Fibroblast of gingiva (primary cell): Measurements from ENCODE around the gene MBOAT2.
"Not testable (repeated sequence)": the region's sequence is repeated elsewhere in the genome, so short reads cannot be mapped to it uniquely, and the experiment has no call there.

ENCODE experiments used
- DNase-seq: peaks from one replicate; pipeline ENCODE4 v3.0.0-alpha.2; 2011; ENCODE audit warnings: low read depth

The MBOAT2 gene

GRCh38 chr2:8993196-8993901, 10.1 kb downstream of the MBOAT2 start:
- no peak for DNase-seq

DNA sequence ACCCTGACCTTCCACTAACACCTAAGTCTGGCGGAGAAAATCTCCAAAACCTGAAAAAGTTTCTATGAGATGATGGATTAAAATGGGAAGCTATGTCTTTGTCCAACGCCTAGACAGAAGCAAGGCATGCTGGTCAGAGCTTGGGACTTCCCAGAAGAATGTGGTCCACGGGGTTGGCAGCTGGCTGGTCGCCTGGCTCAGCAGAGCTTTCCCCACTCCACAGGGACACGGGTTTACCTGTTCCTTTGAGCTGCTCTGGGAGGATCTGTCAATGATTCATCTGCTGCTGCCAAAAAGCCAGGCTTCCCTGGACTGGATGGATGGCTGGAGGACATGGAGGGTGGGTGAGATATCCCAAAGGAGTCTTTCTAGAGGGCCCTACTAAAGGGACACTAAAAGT, 10.8 kb downstream of the MBOAT2 start:
- DNase-seq, result no peak

- no peak for DNase-seq
Observed at GRCh38 chr2:8989536-8990079, 13.9 kb downstream of the MBOAT2 start.

DNA sequence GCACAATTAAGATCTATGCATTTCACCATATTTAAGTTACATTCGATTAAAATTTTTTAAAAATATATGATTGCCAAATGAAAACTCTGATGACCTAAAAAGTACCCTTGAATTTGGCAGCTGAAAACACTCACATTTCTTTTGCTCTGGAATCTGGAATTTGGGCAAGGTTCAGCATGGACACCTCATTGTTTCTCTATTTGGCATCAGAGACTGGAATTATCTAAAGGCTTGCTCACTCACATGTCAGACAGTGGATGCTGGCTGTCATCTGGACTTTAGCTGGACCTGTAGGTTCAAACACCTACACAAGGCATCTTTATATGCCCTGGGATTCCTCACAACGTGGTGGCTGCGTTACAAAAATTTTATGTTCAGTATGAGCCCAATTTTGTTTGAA, 16.1 kb downstream of the MBOAT2 start:
- DNase-seq, result peak; percentile 35

DNA sequence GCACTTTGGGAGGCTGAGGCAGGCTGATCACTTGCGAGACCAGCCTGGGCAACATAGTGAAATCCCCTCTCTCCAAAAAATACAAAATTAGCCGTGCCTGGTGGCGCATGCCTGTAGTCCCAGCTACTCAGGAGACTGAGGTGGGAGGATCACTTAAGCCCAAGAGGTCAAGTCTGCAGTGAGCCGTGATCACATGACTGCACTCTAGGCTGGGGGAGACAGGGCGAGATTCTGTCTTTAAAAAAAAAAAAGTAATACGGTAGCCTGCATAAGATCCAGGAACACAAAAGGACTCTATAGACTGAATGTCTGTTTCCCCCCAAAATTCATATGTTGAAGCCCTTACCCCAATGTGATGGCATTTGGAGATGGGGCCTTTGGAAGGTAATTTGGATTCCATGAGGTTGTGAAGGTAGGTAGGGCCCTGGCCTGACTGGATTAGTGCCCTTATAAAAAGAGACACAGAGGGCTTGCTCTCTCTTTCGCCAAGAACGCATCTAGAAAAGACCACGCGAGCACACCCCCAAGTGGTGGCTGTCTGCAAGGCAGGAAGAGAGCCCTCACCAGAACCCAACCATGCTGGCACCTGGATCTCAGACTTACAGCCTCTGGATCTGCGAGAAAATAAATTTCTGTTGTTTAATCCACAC, 17.0 kb downstream of the MBOAT2 start:
- DNase-seq, result no peak

- no peak for DNase-seq
Observed at GRCh38 chr2:8985561-8986326, 17.7 kb downstream of the MBOAT2 start.

DNA sequence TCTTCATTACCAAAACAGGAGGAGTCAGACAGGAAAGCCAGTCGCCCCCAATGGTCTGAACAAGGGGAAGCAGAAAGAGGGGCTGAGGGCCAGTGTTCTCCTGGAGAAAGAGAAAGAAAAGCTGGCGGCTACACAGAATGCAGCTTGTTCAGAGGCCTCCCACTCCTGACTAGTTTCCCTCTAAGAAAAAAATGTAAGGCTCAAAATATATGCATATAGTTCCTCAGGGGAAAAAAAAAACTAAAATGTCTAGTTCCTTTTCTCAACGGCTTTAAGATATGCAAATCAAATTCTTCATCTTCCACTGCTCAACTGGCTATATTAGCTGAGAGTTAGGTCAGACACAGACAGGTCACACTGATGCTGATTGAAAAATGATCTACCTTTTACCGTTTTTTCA, 18.6 kb downstream of the MBOAT2 start:
- DNase-seq, result no peak

DNA sequence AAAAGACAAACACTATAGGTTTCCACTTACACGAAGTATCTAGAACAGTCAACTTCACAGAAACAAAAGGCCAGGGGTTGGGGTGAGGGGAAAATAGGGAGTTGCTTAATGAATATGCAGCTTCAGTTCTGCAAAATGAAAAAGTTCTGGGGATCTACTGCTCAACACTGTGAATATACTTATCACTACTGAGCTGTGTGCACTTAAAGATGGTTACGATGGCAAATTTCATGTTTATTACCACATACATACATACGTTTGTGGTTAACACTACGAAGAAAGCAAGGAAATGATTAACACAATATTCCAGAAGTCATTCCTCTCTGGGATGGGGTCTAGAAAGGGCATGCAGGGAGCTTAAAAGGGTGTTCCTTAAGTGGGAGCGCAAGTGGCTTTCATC, 19.3 kb downstream of the MBOAT2 start:
- DNase-seq, result no peak

DNA sequence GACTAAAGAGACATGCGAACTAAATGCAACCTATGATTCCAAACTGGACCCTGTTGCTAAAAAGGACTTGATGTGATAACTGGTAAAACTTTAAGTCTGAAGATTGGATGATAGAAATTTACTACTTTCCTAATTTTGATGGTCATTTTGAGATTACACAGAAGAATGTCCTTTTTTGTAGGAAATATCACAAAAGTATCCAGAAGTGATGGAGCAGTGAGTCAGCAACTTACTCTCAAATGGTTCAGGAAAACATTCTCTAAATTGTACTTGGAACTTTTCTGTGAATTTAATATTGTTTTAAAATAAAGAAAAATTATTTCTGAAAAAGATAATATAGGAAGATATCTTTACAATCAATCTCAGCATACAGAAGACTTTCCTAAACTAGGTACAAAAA, 19.9 kb downstream of the MBOAT2 start:
- no peak for DNase-seq

- no peak for DNase-seq
Observed at GRCh38 chr2:8981876-8982275, 21.6 kb downstream of the MBOAT2 start.

DNA sequence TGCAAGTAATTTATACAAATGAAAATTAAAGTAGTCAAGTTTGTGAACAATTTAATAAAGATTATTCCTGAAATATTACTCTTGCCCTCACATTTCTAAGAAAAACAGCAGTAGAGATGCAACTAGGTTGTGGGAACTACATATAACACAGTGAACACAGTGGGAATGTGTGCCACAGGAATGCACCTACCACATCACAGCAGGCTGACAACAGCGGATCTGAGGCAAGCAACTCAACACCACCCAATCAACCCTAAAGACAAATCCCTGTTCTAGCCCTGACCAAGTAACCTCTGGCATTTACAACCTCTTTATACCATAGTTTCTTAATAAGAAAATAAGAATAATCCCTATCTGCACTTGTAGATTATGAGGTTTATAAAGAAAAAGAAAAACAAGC, 23.4 kb downstream of the MBOAT2 start:
- no peak for DNase-seq

DNA sequence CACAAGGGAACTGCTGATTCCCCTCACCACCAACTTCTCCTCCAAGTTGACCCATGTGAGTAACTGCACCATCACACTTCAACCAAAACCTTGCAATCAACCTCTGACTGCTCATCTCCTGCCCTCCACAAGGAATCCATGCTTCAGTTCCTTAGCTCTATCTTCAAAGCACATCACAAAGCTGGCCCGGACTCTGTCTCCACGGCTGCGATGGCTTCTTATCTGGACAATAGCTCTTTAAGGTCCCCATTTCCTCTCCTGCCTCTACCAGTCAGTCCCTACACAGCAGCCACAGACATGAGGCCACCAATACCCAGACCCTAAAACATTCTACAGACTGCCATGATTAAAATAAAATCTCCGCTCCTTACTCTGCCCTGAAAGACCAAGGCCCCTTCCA, 25.7 kb downstream of the MBOAT2 start:
- DNase-seq, result no peak

- no peak for DNase-seq
Observed at GRCh38 chr2:8976442-8977259, 26.8 kb downstream of the MBOAT2 start.

DNA sequence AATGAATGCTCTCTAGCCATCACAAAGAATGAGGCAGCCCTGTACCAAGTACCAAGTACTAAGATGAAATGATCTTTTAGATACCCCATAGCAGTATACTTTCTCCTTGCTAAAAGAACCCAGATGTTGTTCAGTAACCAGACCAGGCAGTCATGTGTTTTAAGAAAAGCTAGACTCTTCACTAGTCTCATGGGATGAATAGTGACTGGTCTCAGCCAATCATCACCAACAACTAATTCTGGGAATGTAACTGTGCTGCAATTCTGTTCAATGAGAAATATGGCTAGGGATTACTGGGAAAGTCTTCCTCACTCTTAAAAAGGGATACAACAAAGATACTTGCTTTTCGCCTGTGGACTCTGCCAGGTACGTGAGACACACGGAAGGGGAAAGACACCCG, 29.5 kb downstream of the MBOAT2 start:
- peak; percentile 17 for DNase-seq

DNA sequence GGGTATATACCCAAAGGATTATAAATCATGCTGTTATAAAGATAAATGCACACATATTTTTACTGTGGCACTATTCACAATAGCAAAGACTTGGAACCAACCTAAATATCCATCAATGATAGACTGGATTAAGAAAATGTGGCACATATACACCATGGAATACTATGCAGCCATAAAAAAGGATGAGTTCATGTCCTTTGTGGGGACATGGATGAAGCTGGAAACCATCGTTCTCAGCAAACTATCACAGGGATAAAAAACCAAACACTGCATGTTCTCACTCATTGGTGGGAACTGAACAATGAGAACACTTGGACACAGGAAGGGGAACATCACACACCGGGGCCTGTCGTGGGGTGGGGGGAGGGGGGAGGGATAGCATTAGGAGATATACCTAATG, 30.5 kb downstream of the MBOAT2 start:
- DNase-seq, result not testable (repeated sequence)

DNA sequence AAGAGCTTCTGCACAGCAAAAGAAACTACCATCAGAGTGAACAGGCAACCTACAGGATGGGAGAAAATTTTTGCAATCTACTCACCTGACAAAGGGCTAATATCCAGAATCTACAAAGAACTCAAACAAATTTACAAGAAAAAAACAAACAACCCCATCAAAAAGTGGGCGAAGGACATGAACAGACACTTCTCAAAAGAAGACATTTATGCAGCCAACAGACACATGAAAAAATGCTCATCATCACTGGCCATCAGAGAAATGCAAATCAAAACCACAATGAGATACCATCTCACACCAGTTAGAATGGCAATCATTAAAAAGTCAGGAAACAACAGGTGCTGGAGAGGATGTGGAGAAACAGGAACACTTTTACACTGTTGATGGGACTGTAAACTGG, 30.9 kb downstream of the MBOAT2 start:
- not testable (repeated sequence) for DNase-seq

GRCh38 chr2:8969348-8969747, 34.1 kb downstream of the MBOAT2 start:
- not testable (repeated sequence) for DNase-seq

DNA sequence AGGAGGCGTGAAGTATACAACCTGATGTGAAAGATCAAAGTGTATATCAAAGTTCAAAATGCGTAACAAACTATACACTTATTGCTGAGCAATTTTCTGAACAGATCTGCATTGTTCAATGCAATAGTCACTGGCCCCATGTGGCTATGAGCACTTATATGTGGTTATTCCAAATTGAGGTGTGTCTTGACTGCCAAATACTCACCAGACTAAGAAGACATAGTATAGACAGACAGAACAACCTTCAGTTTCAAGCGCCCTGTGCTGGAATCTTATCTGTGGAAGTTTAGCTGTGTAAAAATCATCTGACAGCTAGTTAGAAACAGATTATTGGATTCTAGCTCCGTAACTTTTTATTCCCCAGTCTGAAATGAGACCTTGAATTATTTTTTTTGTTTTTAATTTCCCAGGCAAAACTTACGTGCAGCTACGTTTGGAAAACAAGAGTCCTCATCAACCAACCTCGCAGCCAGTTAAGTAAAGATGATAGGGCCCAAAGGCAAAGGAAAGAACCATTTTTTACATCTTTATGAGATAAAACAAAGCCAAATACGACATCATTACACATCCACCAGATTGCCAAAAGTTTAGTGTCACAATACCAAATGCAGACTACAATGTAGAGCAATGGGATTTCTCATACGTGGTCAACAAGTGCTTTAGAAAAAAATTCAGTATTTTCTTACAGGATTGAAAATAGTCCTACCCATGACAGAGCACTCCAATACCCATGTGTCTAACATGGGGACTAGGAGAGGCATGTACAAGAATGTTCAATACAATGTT, 37.2 kb downstream of the MBOAT2 start:
- DNase-seq, result no peak

- no peak for DNase-seq
Observed at GRCh38 chr2:8965216-8965969, 38.1 kb downstream of the MBOAT2 start.

DNA sequence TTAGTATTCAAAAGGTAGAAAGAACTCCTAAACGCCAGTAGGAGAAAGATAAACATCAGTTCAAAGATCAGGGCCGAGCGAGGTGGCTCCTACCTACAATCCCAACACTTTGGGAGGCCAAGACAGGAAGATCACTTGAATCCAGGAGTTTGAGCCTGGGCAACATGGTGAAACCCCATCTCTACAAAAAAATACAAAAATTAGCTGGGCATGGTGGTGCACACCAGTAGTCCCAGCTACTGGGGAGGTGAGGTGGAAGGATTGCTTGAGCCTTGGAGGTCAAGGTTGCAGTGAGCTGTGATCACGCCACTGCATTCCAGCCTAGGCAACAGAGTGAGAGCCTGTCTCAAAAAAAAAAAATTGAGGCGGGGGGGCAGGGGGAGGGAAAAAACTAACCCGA, 40.6 kb downstream of the MBOAT2 start:
- no peak for DNase-seq
